Fibroblast of peridontal ligament (primary cell): Measurements from ENCODE around the gene ULBP2.
"Not testable (repeated sequence)": the region's sequence is repeated elsewhere in the genome, so short reads cannot be mapped to it uniquely, and the experiment has no call there.

ENCODE experiments used
- DNase-seq: peaks from one replicate; pipeline ENCODE4 v3.0.0-alpha.2; 2010; ENCODE audit errors: extremely low read depth

The ULBP2 gene

DNA sequence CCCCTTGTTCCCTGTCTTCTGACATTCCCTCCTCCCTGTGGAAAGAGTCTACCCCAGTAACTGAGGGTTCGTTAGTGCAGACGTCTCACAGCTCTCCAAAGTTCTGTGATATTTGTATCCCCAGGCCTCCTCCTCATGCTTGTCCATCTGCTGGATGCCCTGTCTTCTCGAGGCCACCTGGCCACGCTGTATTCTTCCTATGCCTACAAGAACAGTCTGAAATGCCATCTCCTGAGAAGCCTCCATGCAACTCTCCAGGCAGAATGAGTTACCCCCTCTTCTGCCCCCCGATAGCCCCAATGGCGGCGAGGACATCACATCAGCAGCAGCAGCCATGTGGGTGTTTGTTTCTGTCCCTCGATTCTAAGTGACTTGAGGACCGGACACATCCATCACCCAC lies 9.3 kb downstream of the ULBP2 start:
- no peak for DNase-seq

DNA sequence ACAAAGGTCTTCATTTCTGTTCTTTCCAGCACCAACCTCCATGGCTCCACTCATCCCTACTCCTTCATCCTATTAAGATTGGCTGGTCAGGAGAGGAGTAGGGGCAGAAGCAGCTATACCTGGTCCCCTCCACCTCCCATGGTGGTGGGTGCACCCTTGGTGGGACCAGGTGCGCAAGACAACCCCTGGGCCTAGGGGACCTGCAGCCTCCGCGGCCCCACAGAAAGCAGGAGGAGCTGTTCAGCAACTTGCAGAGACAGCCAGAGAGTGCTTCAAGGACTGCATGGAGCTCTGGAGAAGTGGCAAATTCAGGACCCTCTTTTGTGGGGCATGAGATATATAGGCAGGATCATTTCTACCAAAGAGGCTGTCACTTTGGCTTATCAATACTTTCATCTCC lies 9.8 kb downstream of the ULBP2 start:
- DNase-seq = no peak

GRCh38 chr6:149953390-149953789 lies 11.6 kb downstream of the ULBP2 start:
- not testable (repeated sequence) for DNase-seq

GRCh38 chr6:149953934-149954327 lies 12.1 kb downstream of the ULBP2 start:
- not testable (repeated sequence) for DNase-seq

GRCh38 chr6:149954328-149954983 lies 12.6 kb downstream of the ULBP2 start:
- DNase-seq = not testable (repeated sequence)

DNA sequence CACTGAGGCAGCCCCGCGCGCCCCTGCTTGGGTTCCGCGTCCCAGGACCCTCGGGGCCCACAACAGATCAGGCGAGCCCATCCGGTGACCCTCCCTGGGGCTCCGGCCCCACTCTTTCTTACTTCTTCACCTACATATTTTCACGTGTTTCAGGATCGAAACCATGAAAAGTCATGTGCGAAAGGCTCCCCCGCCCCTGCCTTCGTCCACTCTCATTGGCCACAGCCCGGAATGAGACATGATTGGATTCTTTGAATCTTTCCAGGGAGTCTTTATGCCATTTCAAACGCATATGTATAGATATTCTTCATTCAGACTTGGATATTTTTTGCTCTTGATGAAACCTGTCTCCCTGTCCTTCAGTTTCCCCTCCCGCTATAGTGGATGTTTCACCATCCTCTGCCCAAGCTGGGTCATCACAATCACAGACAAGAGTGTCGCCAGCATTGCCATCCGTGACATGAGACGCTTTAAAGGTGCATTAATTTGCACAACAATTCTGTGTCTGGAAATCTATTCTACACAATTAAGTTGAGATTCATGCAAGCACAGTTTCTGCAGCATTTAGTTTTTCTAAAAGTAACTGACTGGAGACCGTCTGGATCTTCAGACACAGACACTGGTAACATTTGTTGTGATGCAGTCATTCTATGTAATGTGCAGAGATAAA lies 13.3 kb downstream of the ULBP2 start:
- not testable (repeated sequence) for DNase-seq

GRCh38 chr6:149955654-149956317 lies 14.0 kb downstream of the ULBP2 start:
- not testable (repeated sequence) for DNase-seq

GRCh38 chr6:149958124-149958523 lies 16.3 kb downstream of the ULBP2 start:
- not testable (repeated sequence) for DNase-seq

GRCh38 chr6:149959806-149960205 lies 18.0 kb downstream of the ULBP2 start:
- DNase-seq = not testable (repeated sequence)

- DNase-seq = no peak
Measured at GRCh38 chr6:149960488-149960887, 18.7 kb downstream of the ULBP2 start.

DNA sequence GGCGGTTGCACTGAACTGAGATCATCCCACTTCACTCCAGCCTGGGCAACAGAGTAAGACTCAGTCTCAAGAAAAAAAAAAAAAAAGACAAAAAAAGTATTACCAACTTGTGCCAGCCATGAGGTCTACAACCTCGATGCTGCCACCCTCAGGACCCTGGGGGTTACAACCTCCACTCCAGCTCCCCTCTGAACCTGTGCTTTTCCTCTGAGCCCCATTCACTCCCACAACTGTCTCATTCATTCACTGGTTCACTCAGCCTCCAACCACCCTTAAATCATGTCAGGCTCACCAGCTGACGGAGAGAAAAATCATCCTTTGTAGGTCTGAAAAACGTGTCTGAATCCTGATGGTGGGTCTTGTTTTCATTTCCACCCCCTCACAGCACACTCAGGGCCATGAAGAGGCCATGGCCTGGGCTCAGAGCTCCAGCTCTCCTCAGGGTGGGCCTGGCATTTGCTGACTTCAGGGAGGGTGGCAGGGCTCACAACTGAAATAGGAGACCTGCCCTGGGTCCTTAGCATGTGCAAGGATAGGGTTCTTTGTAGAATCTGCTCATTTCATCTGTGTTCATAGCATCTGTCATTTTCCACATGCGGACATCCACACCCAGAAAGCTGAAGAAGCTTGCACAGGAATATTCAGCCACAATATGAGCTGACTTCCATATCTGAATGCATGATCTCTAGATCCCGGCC lies 20.1 kb downstream of the ULBP2 start:
- DNase-seq = no peak

- DNase-seq = no peak
Measured at GRCh38 chr6:149962461-149963211, 20.8 kb downstream of the ULBP2 start.

DNA sequence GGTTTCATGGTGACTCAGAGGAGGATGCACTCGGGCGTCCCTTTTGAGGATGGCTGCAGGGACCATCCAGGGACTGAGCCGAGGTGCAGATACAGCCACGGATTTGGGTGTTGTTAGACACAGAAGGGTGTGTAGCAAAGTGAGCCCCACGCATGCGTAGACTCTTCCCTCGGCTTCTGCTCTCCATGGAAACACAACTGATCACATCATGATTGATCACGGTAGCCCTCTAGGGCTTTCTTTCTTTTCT lies 21.3 kb downstream of the ULBP2 start:
- DNase-seq = peak; percentile 18

- peak; percentile 67 for DNase-seq
Measured at GRCh38 chr6:149963462-149964307, 21.9 kb downstream of the ULBP2 start, which contains the start of gene ULBP1. Gene ULBP1 (plus strand): TSS chr6:149963943. CDS start chr6:149964050, 107 bp downstream.

DNA sequence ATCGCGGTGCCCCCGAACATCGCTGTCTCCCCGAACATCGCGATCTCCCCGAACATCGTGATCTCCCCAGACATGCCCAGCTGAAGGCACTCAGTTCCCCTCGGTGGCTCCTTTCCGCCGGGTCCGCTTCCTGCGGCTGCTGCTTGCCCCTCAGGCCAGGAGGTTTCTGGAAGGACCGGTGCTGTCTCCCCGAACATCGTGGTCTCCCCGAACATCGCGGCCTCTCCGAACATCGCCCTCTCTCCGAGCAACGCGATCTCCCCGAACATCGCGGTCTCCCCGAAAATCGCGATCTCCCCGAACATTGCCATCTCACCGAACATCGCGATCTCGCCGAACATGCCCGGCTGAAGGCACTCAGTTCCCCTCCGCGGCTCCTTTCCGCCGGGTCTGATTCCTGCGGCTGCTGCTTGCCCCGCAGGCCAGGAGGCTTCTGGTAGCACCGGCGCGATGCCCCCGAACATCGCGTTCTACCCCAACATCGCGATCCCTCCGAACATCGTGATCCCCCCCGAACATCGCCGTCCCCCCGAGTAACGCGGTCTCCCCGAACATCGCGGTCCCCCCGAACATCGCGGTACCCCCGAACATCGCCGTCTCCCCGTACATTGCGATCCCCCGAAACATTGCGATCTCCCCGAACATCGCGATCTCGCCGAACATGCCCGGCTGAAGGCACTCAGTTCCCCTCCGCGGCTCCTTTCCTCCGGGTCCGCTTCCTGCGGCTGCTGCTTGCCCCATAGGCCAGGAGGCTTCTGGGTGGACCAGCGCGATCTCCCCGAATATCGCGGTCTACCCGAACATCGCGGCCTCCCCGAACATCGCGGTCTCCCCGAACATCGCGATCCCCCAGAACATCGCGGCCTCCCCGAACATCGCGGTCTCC lies 22.7 kb downstream of the ULBP2 start:
- DNase-seq = no peak

GRCh38 chr6:149965194-149966020 lies 23.6 kb downstream of the ULBP2 start:
- no peak for DNase-seq

DNA sequence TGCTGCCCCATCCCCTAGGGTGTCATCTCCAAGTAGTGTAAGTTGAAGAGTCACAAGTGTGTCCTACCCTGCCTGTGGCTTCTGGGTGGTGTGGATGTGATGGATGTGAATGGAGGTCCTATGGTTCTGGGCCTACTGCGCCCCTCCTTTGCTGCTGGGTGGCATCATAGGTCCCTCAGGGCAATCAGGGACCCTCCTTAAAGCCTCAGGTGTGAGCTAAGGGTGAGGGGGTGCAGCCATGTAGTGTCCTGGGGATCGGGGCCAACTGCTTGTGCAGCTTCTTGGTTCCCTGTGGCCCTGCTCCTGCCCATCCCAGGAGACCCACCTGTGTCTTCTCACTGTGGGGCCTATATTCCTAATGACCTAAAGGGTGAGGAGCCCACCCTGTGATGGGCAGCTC lies 24.5 kb downstream of the ULBP2 start:
- DNase-seq = not testable (repeated sequence)

DNA sequence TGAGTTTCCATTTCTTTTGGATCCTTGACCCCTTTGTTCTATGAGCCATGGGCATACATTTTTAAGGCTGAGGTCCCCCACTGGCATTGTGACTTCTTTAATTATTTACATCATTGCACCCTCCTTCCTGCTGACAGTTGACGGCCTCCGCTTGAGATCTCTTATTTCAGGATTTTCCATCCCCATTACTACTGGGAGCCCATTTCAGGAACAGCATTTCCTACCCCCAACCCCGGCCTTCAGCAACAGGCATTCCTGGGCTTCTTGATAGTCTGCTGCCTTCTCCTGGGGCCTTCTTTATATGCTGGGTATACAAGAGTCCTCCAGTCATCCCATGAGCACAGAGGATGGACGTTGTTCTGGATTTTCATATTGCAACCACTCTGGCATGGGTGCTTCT lies 25.8 kb downstream of the ULBP2 start:
- DNase-seq = no peak

- DNase-seq = not testable (repeated sequence)
Measured at GRCh38 chr6:149967999-149968398, 26.2 kb downstream of the ULBP2 start.
